ENCODE measurements around the gene FASN. TPM values are rescaled to one million over a fixed set of nuclear protein-coding genes. Genes with fewer than 3 reads are reported as not detected.

Gene FASN
- total and polyA plus RNA-seq, 2 of the 13 experiments (the other 11 are each of a cell fraction or from before 2014, with no cell fraction given) = 51.7 to 101 TPM

DNA sequence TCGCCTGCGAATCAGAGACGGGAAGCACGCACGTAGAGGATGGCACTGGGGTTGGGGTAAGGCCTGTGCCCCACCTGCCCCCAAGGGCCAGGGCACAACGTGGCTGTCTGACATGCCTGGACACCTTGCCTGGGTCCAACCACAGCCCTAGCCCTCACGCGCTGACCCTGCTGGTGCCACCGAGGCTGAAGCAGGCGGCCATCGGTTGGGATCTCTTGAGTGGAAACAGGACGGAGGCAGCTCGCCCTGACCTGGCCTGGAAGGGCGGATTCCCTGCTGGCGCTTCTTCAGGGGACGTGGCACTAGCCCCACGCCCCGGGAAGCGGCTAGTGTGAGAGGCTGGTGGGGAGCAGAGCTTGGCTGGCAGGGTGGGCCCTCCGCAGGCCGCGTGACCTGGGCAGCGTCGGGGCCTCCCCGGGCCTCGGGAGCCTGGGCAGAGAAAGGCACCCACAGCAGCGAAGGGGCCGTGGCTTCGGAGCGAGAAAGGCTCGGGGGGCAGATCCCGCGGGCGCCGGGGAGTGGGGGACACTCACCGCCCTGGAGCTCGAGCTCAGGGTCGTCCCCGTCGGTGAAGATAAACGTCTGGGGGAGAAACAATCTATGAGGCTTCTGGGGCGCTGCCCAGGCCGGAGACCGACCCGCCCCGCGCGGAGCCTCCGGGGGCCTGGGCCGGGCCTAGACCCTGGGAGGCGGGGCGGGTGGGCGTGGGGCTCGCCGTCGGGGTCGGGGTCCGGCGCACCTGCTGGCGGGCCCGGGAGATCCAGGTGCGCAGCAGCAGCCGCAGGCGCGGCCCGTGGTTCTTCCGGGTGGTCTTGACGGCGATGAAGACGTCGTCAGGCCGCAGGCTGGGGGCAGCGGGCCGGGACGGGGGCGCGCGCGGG lies 47.0 kb downstream of the FASN start (continued):
- TF ChIP-seq, protein P1, sequence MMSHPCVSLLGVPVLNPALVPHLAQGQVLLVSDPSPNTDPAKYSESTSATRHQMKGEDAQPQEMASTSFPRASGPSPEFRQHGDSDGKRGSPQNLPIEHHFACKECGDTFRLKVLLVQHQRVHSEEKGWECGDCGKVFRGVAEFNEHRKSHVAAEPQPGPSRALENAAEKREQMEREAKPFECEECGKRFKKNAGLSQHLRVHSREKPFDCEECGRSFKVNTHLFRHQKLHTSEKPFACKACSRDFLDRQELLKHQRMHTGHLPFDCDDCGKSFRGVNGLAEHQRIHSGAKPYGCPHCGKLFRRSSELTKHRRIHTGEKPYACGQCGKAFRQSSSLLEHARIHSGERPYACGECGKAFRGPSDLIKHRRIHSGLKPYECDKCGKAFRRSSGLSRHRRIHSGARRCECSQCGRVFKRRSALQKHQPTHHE (CRISPR knock-in tag; IDR thresholded peaks at IDR 0.05; ENCODE audit: borderline replicate concordance) = no peak
- TF ChIP-seq MLXIP (CRISPR knock-in tag; IDR thresholded peaks at IDR 0.05; ENCODE audit: borderline replicate concordance) = no peak
- no peak for TF ChIP-seq ZNF432 (CRISPR knock-in tag; IDR thresholded peaks at IDR 0.05; ENCODE audit: borderline replicate concordance)
- TF ChIP-seq, protein P2, sequence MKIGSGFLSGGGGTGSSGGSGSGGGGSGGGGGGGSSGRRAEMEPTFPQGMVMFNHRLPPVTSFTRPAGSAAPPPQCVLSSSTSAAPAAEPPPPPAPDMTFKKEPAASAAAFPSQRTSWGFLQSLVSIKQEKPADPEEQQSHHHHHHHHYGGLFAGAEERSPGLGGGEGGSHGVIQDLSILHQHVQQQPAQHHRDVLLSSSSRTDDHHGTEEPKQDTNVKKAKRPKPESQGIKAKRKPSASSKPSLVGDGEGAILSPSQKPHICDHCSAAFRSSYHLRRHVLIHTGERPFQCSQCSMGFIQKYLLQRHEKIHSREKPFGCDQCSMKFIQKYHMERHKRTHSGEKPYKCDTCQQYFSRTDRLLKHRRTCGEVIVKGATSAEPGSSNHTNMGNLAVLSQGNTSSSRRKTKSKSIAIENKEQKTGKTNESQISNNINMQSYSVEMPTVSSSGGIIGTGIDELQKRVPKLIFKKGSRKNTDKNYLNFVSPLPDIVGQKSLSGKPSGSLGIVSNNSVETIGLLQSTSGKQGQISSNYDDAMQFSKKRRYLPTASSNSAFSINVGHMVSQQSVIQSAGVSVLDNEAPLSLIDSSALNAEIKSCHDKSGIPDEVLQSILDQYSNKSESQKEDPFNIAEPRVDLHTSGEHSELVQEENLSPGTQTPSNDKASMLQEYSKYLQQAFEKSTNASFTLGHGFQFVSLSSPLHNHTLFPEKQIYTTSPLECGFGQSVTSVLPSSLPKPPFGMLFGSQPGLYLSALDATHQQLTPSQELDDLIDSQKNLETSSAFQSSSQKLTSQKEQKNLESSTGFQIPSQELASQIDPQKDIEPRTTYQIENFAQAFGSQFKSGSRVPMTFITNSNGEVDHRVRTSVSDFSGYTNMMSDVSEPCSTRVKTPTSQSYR (CRISPR knock-in tag; IDR thresholded peaks at IDR 0.05; ENCODE audit: borderline replicate concordance) = no peak
- no peak for TF ChIP-seq STAT6 (CRISPR knock-in tag; IDR thresholded peaks at IDR 0.05; ENCODE audit: borderline replicate concordance)
- TF ChIP-seq, protein P3, sequence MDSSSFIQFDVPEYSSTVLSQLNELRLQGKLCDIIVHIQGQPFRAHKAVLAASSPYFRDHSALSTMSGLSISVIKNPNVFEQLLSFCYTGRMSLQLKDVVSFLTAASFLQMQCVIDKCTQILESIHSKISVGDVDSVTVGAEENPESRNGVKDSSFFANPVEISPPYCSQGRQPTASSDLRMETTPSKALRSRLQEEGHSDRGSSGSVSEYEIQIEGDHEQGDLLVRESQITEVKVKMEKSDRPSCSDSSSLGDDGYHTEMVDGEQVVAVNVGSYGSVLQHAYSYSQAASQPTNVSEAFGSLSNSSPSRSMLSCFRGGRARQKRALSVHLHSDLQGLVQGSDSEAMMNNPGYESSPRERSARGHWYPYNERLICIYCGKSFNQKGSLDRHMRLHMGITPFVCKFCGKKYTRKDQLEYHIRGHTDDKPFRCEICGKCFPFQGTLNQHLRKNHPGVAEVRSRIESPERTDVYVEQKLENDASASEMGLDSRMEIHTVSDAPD (CRISPR knock-in tag; IDR thresholded peaks at IDR 0.05) = no peak
- TF ChIP-seq ZFP41 (CRISPR knock-in tag; IDR thresholded peaks at IDR 0.05; ENCODE audit: borderline replicate concordance) = no peak
- TF ChIP-seq, protein P4, sequence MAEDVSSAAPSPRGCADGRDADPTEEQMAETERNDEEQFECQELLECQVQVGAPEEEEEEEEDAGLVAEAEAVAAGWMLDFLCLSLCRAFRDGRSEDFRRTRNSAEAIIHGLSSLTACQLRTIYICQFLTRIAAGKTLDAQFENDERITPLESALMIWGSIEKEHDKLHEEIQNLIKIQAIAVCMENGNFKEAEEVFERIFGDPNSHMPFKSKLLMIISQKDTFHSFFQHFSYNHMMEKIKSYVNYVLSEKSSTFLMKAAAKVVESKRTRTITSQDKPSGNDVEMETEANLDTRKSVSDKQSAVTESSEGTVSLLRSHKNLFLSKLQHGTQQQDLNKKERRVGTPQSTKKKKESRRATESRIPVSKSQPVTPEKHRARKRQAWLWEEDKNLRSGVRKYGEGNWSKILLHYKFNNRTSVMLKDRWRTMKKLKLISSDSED (CRISPR knock-in tag; IDR thresholded peaks at IDR 0.05) = 0 out of 2 replicates have a peak, but pooled peaks have one; percentile 53
- TF ChIP-seq SSRP1 (CRISPR knock-in tag; IDR thresholded peaks at IDR 0.05) = no peak
- TF ChIP-seq ZSCAN20 (CRISPR knock-in tag; IDR thresholded peaks at IDR 0.05; ENCODE audit: borderline replicate concordance) = peak; percentile 71; the same call in 1 of the 2 replicates
- TF ChIP-seq TCF7 (IDR thresholded peaks at IDR 0.05; ENCODE audit: low read depth) = no peak
- no peak for TF ChIP-seq RFX5 (IDR thresholded peaks at IDR 0.05; ENCODE audit: low read depth, low read length)
- TF ChIP-seq ZNF660 (CRISPR knock-in tag; IDR thresholded peaks at IDR 0.05; ENCODE audit: borderline replicate concordance, low read depth) = no peak

Measured in HepG2 (cell line).